ENCODE data around the gene FNTB. TPM values are rescaled to one million over a fixed set of nuclear protein-coding genes. Genes with fewer than 3 reads are reported as not detected.

FNTB gene
- total and polyA plus RNA-seq, 9 of the 15 experiments (the other 6 are each of a cell fraction or from before 2014, with no cell fraction given), result 6.9 to 23.2 (median 12.2) TPM

DNA sequence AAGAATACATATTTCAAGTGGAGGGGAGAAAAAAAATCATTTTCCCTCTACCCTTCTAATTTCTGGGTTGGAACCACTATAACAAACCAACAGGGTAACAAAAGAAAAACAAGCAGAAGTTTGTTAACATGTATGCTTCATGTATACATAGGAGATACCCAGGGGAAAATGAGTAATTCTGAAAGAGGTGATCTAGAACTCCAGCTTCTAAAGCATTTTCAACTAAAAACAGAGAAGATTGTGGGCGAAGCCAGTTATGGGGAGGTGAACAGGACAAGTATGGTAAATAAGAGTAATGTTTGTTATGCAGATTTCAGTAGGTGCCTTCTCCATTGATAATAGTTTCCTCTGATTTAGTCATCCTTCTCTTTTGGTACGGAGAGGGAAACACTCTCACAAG is 16.7 kb downstream of the FNTB start:
- Histone ChIP-seq H3K4me1 (replicated peaks in 1 of 2; ENCODE audit: control insufficient read depth in 2 of 2, insufficient read depth in 2 of 2, low read length in 2 of 2) (peaks cover 0 to 6% of the 10 kb centered on the region in 2 experiments; a peak in 2 of 5 replicates), H4K20me1 (replicated peaks; ENCODE audit: control insufficient read depth, insufficient read depth, low read length) (no peaks in the 10 kb centered on the region), H3K9ac (ENCODE audit: insufficient read depth in 1 of 2, low read depth in 2 of 2, low read length in 2 of 2) (no peak overlapping the region), H3K9me1 (ENCODE audit: control insufficient read depth, insufficient read depth, low read length) (no peaks in the 10 kb centered on the region), H3K36me3 (ENCODE audit: control insufficient read depth, insufficient read depth, low read length) (peaks cover 7% of the 10 kb centered on the region; the same call in 1 of the 3 replicates), H2AFZ (ENCODE audit: low read depth, low read length) (no peak overlapping the region), H3K79me2 (ENCODE audit: control insufficient read depth, insufficient read depth, low read length) (peaks cover 16% of the 10 kb centered on the region), H3K4me2 (ENCODE audit: insufficient read depth, low read length) (no peak overlapping the region), H3K4me3 (no peak overlapping the region), H3K27ac (ENCODE audit: extremely low read depth, low read depth, low read length) (no peak overlapping the region), H3K27me3 (ENCODE audit: control insufficient read depth in 2 of 2, insufficient read depth in 2 of 2, low read length in 2 of 2) (no peaks in the 10 kb centered on the region), H3K9me3 (replicated peaks; ENCODE audit: control insufficient read depth, insufficient read depth, low read depth, low read length) (no peaks in the 10 kb centered on the region)
- POLR2A ChIA-PET, result no interaction called here
- 69% methylated on average over 2 of the region's 2 CpGs for WGBS (ENCODE audit: insufficient coverage, low coverage, missing lambda C conversion rate)
- CTCF ChIA-PET (ENCODE audit: low intra/inter-chr PET ratio), result no interaction called here
- DNase-seq (ENCODE audit: extremely low read depth in 1 of 4, low spot score in 3 of 4), result no peak
- no peak for FAIRE-seq
- in situ Hi-C loops (cut with MboI) (no loop called here), intact Hi-C loops (cut with micrococcal nuclease) (no loop called here)
- TF ChIP-seq FUS (optimal IDR thresholded peaks at IDR 0.05; ENCODE audit: low read depth, low read length) (no peak), RBFOX2 (IDR thresholded peaks at IDR 0.05; ENCODE audit: low read depth, low read length) (no peak), GATAD2B (IDR thresholded peaks at IDR 0.05; ENCODE audit: borderline replicate concordance) (no peak), NONO (IDR thresholded peaks at IDR 0.05; ENCODE audit: low read depth in 2 of 2, low read length in 1 of 2) (no peak), ZFP36 (IDR thresholded peaks at IDR 0.05; ENCODE audit: low read depth, low read length, partially characterized antibody) (no peak)
- TF ChIP-seq, protein P1, sequence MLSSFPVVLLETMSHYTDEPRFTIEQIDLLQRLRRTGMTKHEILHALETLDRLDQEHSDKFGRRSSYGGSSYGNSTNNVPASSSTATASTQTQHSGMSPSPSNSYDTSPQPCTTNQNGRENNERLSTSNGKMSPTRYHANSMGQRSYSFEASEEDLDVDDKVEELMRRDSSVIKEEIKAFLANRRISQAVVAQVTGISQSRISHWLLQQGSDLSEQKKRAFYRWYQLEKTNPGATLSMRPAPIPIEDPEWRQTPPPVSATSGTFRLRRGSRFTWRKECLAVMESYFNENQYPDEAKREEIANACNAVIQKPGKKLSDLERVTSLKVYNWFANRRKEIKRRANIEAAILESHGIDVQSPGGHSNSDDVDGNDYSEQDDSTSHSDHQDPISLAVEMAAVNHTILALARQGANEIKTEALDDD (IDR thresholded peaks at IDR 0.05), result no peak
- TF ChIP-seq, protein P2, sequence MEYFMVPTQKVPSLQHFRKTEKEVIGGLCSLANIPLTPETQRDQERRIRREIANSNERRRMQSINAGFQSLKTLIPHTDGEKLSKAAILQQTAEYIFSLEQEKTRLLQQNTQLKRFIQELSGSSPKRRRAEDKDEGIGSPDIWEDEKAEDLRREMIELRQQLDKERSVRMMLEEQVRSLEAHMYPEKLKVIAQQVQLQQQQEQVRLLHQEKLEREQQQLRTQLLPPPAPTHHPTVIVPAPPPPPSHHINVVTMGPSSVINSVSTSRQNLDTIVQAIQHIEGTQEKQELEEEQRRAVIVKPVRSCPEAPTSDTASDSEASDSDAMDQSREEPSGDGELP (CRISPR knock-in tag; IDR thresholded peaks at IDR 0.05; ENCODE audit: borderline replicate concordance), result no peak
- ATAC-seq, result no peak
- BruUV-seq (replicated peaks), result no TSS peak

All from K562 (cell line).